GM19452 (cell line): ENCODE results near the gene ELAVL1.
"Not testable (repeated sequence)": the region's sequence is repeated elsewhere in the genome, so short reads cannot be mapped to it uniquely, and the experiment has no call there.

ENCODE experiments used
- ATAC-seq: cut with Tn5 transposase; IDR thresholded peaks from one replicate; pipeline ENCODE4 v1.9.1; 2021; ENCODE audit not compliant: unreplicated experiment

The ELAVL1 gene

GRCh38 chr19:7941895-7942596, 63.4 kb downstream of the ELAVL1 start:
- no peak for ATAC-seq

DNA sequence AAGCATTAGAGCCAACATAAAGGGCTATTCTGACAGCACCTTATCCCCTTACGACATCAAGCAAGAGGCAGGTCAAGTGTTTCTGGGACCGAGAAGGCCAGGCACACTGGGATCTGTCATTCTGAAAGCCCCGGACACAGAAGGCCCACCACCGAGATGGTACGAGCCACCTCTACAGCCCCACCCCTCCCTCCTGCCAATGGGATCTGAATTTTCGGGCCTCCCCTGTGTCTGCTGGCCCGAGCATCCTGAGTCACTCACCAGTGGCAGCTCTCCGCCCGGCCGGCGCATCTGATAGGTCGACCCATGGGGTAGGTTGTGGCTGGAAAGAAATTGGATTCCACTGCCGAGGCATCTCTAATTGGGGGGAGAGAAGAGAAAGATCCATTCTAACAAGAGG, 64.6 kb downstream of the ELAVL1 start:
- ATAC-seq = no peak

DNA sequence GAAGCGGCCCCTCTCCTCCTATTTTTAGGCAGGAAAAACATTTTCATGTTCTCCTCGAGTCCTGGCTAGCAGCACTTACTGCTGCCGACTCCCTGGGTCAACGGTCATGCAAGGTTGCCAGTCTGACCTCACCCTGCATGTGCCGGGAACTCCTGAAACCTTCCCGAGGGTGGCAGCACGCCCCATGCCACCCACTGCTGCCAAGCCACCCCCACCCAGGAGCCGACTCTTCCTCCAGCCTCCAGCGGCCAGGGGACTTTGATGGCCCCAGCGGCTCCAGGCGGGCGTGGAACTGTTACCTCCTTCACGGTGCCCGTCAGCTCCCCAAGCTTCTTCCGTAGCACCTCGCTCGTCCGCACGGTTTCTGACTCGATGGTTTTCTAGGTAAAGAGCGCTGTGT, 70.7 kb downstream of the ELAVL1 start:
- no peak for ATAC-seq

DNA sequence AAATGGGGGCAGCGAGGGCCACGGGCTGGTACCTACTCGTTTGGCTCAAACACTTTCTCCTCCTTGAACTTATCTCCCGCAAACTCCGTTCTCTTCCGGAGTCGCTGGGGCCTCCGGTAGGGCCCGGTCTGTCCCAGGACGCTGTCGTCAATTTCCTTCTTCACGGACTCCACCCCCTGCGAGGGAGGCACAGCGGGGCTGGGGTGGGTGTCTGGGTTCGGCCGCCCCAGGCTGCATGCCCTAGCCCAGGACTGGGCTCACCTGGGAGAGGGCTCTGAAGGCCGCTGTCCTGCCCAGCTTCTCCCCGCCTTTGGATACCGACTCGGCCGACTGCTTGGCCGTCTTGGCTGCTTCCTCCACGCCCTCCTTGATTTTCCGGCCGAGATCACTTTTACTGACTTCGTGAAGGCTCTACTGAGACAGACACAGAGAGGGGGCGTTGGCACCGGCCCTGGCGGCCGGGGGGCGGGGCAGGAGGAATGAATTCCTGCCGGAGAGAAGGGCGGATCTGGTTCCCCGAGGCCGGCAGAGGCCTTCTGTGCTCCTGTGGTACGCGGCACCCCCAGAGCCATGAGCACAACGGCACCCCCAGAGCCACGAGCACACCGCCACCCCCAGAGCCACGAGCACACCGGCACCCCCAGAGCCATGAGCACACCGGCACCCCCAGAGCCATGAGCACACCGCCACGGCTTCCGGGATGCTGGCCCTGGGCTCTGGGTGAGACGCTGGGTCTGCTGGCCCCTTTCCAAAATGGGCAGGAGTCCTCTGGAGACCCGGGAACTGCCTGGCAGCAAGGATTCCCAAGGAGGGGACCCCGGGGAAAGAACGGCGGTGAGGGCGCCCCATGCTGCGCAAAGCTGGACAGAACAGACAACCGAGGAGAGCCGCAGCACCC, 71.4 kb downstream of the ELAVL1 start:
- ATAC-seq = no peak

- ATAC-seq = no peak
Measured at GRCh38 chr19:7933411-7933810, 72.0 kb downstream of the ELAVL1 start.

- no peak for ATAC-seq
Measured at GRCh38 chr19:7932930-7933300, 72.5 kb downstream of the ELAVL1 start.

GRCh38 chr19:7932276-7932929, 73.0 kb downstream of the ELAVL1 start:
- ATAC-seq = no peak

- ATAC-seq = no peak
Measured at GRCh38 chr19:7931221-7932061, 74.0 kb downstream of the ELAVL1 start.

GRCh38 chr19:7930765-7931164, 74.7 kb downstream of the ELAVL1 start:
- ATAC-seq = no peak

GRCh38 chr19:7930030-7930429, 75.4 kb downstream of the ELAVL1 start:
- not testable (repeated sequence) for ATAC-seq

DNA sequence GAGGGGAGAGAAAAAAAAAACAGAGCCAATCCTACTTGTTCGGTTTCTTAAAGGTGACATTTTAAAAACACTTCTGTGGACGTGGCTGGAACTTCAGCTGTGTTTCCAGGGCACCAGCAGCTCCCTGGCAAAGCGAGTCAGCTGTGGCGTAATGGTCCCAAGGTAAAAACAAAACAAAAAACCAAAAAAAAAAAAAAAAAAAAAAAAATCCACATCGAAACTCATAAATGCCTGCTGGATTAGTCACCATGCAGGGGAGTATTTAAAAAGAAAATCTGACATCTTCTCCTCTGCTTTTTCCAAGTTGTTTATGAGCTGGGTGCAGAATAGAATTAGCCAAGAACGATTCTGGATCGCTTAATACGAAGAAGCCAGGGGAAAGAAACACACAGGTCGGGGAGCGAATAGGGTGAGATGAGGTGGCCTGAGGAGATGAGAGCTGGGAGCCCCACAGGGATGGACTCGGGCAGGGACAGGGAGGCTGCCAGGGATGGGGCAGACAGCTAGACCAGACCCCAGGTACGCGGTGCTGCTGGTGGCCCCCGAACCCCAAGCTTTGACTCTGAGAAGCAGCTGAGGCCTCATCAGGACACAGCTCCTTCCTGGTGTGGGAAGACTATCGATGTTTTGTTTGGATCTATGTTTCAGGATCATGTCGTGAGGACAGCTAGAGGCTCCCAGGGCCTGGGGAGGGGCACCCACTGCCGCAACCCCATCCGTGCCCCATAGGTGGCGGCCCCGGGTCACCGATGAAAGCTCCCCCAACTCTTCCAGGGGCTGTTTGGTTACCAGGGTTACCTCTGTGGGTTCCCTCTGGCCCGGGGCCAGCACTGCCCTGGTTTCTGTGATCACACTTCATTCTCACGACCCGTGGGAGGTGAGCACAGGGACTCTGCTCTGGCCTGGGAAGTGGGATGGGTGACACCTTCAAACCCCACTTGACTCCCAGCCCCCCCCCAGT, 76.4 kb downstream of the ELAVL1 start:
- no peak for ATAC-seq

DNA sequence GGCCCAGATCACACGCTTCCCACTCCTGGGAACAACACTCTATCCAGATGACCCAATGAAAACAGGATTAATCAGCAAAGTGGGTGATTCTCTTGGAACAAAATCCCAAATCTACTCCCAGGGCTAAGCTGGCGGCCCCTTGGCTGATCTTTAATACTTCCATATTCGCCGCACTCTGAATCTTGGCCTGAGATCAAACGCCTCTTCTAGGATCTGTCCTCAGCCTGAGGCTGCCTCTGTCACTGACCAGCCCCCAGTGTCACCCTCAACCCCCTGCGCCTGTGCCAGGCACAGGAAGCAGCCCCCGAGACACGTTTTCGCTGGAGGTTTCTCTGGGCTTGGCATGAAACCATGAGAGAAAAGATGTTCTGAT, 77.1 kb downstream of the ELAVL1 start:
- ATAC-seq = no peak

DNA sequence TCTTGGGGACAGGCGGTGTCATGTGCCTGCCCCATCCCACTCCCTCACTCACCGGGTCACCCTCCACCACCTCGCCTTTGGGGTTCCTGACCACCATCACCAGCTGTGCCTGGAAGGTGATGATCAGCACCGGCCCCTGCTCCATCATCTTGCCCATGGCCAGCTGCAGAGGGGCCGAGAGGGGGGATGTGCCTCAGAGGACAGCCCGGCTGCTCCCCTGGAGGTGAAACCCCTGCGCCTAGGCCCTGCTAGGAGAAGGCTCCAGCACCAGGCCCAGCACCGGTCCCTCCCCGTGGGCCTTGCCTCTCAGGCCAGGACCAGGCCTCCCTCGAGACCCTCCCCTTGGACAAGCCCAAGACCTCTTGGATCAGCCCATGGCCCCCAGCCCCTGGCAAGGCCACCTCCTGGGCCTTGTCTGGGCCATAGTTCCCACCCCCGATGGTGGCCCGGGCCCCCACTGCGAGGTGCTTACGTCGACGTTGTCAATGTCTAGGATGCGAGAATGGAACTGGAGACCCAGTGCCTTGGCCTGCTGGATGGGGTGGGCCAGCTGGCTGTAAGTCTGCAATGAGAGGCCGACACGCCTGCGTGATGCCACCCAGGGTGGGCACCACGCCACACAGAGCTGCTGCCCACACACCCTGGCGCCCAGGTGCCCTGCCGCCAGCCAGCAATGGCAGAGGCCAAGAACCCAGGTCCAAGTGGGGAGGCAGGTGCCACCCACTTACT, 77.7 kb downstream of the ELAVL1 start:
- ATAC-seq = no peak

- no peak for ATAC-seq
Measured at GRCh38 chr19:7926727-7927604, 78.5 kb downstream of the ELAVL1 start.

DNA sequence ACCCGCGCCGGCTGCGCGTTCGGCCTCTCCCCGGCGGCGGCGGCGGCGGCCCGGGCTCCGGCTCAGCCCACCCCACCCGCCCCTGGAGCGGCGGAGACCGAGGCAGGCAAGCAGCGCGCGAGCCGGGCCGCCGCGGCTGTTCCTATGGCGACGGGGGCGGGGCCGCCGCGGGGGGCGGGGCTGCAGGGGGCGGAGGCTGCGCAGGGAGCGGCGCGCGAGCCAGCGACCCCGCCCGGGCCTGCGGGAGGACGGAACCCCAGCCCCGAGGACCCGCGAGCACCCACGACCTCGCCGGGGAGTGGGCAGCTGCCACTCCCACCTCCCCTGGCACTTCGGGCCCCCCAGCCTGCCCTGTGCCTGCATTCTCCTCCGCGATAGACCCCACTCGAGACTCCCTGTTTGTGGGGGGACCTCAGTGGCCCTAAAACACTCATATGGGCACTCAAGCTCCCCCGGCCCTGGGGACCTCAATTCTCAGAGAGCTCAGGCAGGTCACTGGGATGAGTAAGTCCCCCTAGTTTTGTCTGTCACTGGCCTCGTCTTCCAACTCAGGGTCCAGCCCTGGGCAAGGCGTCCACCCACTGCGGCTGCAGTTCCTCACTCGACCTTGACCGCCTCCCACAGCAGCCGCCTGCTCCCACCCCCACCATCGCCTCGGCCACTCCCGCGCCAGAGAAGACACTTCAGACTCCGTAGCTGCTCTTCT, 79.3 kb downstream of the ELAVL1 start, which contains the start of gene CTXN1:
CTXN1 (minus strand) TSS at position 115 of the 706 bp plus-strand sequence. CDS start 597 bp downstream, outside the sequence.
- ATAC-seq = no peak

DNA sequence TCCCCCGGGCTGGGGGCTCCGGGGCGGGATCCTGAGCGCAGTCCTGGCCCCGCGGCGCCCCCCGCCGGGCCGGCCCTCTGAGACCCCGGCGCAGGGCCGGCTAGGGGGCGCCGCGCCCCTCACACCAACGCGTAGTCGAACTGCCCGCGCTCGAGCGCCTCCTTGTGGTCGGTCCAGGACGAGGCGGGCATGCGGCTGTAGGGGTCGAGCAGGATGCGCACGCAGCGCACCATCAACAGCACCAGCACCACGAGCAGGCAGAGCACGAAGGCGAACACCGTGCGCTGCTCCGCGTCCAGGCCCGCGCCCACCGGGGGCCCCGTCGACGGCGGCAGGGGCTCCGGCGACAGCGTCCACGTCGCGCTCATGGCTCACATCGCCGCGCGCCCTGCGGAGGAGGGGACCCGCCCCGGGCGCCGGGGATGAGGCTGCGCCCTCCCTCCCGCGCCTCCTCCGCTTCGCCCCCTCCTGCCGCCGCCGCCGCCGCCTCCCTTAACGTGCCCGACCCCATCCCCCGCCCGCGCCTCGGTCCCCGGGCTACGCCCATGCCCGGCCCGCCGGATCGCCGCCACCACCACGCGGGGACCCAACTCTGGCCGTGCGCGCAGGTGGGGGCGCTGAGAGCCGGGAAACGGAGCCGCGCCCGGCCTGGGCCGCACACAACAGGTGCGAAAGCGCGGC, 80.1 kb downstream of the ELAVL1 start:
- no peak for ATAC-seq

DNA sequence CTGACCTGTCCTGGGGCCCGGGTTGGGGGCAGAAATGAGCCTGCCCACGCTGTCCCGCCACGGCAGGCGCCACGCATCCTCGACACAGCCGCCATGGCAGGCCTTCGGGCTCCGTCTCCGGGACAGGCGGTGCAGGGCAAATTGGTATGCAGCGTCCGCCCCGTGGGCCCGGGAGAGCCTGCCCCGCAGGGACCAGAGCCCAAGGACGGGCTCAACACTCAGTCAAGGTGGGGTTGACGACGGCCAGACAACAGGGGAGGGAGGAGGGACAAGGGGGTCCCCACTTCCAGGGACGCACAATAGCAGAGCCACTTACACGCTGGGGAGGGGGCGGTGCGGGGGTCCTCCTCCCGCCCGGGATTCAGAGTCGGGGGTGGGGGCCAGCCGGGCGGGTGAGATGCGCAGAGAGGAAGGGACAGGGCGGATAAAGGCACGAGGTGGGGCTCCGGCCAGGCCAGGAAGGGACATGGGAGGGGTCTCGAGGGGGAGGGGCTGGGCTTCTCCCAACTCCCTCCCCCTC, 80.7 kb downstream of the ELAVL1 start:
- ATAC-seq = no peak
